H9 (cell line): ENCODE results near the gene PSMD8. TPM values are rescaled to one million over a fixed set of nuclear protein-coding genes. Genes with fewer than 3 reads are reported as not detected.

ENCODE experiments used
- DNase-seq: peaks from one replicate; pipeline ENCODE4 v3.0.0-alpha.2; 2017
- H2AFZ ChIP-seq: one replicate; pipeline ENCODE4 v1.6.1; 2013; ENCODE audit warnings: mild to moderate bottlenecking, low read length, control low read depth, moderate library complexity
- H2AK5ac ChIP-seq: 2 replicates; pipeline ENCODE4 v1.6.1; 2013; ENCODE audit warnings: low read length, control low read depth, mixed read lengths; ENCODE audit not compliant: insufficient read length
- H2BK120ac ChIP-seq: one replicate; pipeline ENCODE4 v1.6.1; 2013; ENCODE audit warnings: low read depth, mild to moderate bottlenecking, low read length, control low read depth, inconsistent platforms; ENCODE audit not compliant: poor library complexity, severe bottlenecking
- H2BK12ac ChIP-seq: 2 replicates; pipeline ENCODE4 v1.6.1; 2013; ENCODE audit warnings: low read length, control low read depth, mixed read lengths, low read depth; ENCODE audit not compliant: insufficient read length
- H2BK15ac ChIP-seq: 2 replicates; pipeline ENCODE4 v1.6.1; 2013; ENCODE audit warnings: low read depth, low read length, control low read depth
- H2BK20ac ChIP-seq: one replicate; pipeline ENCODE4 v1.6.1; 2013; ENCODE audit warnings: low read depth, mild to moderate bottlenecking, low read length, control low read depth, inconsistent platforms; ENCODE audit not compliant: poor library complexity, severe bottlenecking
- H2BK5ac ChIP-seq: 2 replicates; pipeline ENCODE4 v1.6.1; 2013; ENCODE audit warnings: low read length, control low read depth, mixed read lengths; ENCODE audit not compliant: insufficient read length
- H3K14ac ChIP-seq: 2 replicates; pipeline ENCODE4 v1.6.1; 2013; ENCODE audit warnings: low read length, control low read depth; ENCODE audit not compliant: insufficient read depth
- H3K18ac ChIP-seq: 2 replicates; pipeline ENCODE4 v1.6.1; 2013; ENCODE audit warnings: low read depth, mild to moderate bottlenecking, mixed read lengths, low read length, control low read depth; ENCODE audit not compliant: insufficient read length
- H3K23ac ChIP-seq: 2 replicates; pipeline ENCODE4 v1.6.1; 2013; ENCODE audit warnings: low read length, control low read depth, mixed read lengths, low read depth; ENCODE audit not compliant: insufficient read length
- H3K23me2 ChIP-seq: 2 replicates; pipeline ENCODE4 v1.6.1; 2013; ENCODE audit warnings: low read depth, mild to moderate bottlenecking, mixed read lengths, low read length, control low read depth; ENCODE audit not compliant: insufficient read length, poor library complexity, severe bottlenecking
- H3K27ac ChIP-seq: 2 replicates; pipeline ENCODE4 v1.5.1; 2013; ENCODE audit warnings: low read length, control low read depth, mixed read lengths, low read depth; ENCODE audit not compliant: insufficient read length
- H3K27me3 ChIP-seq: 2 replicates; pipeline ENCODE4 v1.6.1; 2013; ENCODE audit warnings: low read length, control low read depth, inconsistent platforms; ENCODE audit not compliant: insufficient read depth
- H3K4ac ChIP-seq: 2 replicates; pipeline ENCODE4 v1.6.1; 2013; ENCODE audit warnings: low read depth, mild to moderate bottlenecking, control low read depth, inconsistent platforms, low read length, moderate library complexity
- H3K4me1 ChIP-seq: 2 replicates; pipeline ENCODE4 v1.6.1; 2013; ENCODE audit warnings: low read length, control low read depth, inconsistent platforms; ENCODE audit not compliant: insufficient read depth
- H3K4me2 ChIP-seq: 2 replicates; pipeline ENCODE4 v1.6.1; 2013; ENCODE audit warnings: low read length, control low read depth, mixed read lengths; ENCODE audit not compliant: insufficient read length, insufficient read depth
- H3K56ac ChIP-seq: 2 replicates; pipeline ENCODE4 v1.6.1; 2013; ENCODE audit warnings: low read depth, mild to moderate bottlenecking, mixed read lengths, low read length, control low read depth; ENCODE audit not compliant: insufficient read length
- H3K79me1 ChIP-seq: 2 replicates; pipeline ENCODE4 v1.6.1; 2013; ENCODE audit warnings: low read depth, mild to moderate bottlenecking, moderate library complexity, low read length, control low read depth, inconsistent platforms; ENCODE audit not compliant: insufficient read depth, poor library complexity, severe bottlenecking
- H3K79me2 ChIP-seq: 2 replicates; pipeline ENCODE4 v1.6.1; 2013; ENCODE audit warnings: low read length, control low read depth, inconsistent platforms; ENCODE audit not compliant: insufficient read depth
- H3K9ac ChIP-seq: 2 replicates; pipeline ENCODE4 v1.6.1; 2013; ENCODE audit warnings: low read length, control low read depth, mixed read lengths; ENCODE audit not compliant: insufficient read length; ENCODE audit errors: extremely low read depth
- H3K9me3 ChIP-seq: one replicate; pipeline ENCODE4 v1.6.1; 2013; ENCODE audit warnings: low read depth, low read length, inconsistent platforms; ENCODE audit not compliant: control insufficient read depth
- H3T11ph ChIP-seq: one replicate; pipeline ENCODE4 v1.6.1; 2013; ENCODE audit warnings: mild to moderate bottlenecking, low read length, control low read depth, inconsistent platforms
- H4K20me1 ChIP-seq: one replicate; pipeline ENCODE4 v1.6.1; 2013; ENCODE audit not compliant: control insufficient read depth, insufficient read length, insufficient read depth
- H4K5ac ChIP-seq: 2 replicates; pipeline ENCODE4 v1.6.1; 2013; ENCODE audit warnings: low read depth, mild to moderate bottlenecking, mixed read lengths, low read length, control low read depth; ENCODE audit not compliant: insufficient read length
- H4K8ac ChIP-seq: replicated peaks from 2 replicates; pipeline ENCODE4 v1.6.1; 2013; ENCODE audit warnings: low read length, control low read depth, mixed read lengths, low read depth; ENCODE audit not compliant: insufficient read length
- H4K91ac ChIP-seq: 2 replicates; pipeline ENCODE4 v1.6.1; 2013; ENCODE audit warnings: low read depth, mild to moderate bottlenecking, moderate library complexity, mixed read lengths, low read length, control low read depth; ENCODE audit not compliant: insufficient read length
- H3K27ac Mint-ChIP-seq, 3 experiments: 2 replicates in 2 of 3; 3 replicates in 1 of 3; pipeline ENCODE4 v1.8.0; 2020 to 2021; ENCODE audit warnings: mixed read lengths in 3 of 3, mild to moderate bottlenecking in 1 of 3, moderate library complexity in 1 of 3
- H3K27me3 Mint-ChIP-seq: 2 replicates; pipeline ENCODE4 v1.8.0; 2021; ENCODE audit warnings: low read depth, mild to moderate bottlenecking, moderate library complexity, mixed read lengths
- H3K36me3 Mint-ChIP-seq, 3 experiments: 2 replicates in 2 of 3; 3 replicates in 1 of 3; pipeline ENCODE4 v1.8.0; 2020 to 2021; ENCODE audit warnings: low read depth in 3 of 3, mixed read lengths in 3 of 3; ENCODE audit not compliant: insufficient read depth in 1 of 3
- H3K4me1 Mint-ChIP-seq, 2 experiments: 2 replicates each; pipeline ENCODE4 v1.8.0; 2020; ENCODE audit warnings: mixed read lengths in 2 of 2
- H3K4me3 Mint-ChIP-seq, 2 experiments: 2 replicates in 1 of 2; 3 replicates in 1 of 2; pipeline ENCODE4 v1.8.0; 2020 to 2021; ENCODE audit warnings: mild to moderate bottlenecking in 2 of 2, mixed read lengths in 2 of 2, moderate library complexity in 1 of 2
- H3K9me3 Mint-ChIP-seq, 2 experiments: 2 replicates in 1 of 2; 3 replicates in 1 of 2; pipeline ENCODE4 v1.8.0; 2020; ENCODE audit warnings: mild to moderate bottlenecking in 2 of 2, mixed read lengths in 2 of 2, moderate library complexity in 1 of 2
- WGBS: extraction: QIAGEN DNeasy Blood & Tissue Kit; methylation state at CpG from one replicate; pipeline ENCODE4 v1.1.7; 2013; ENCODE audit warnings: missing lambda C conversion rate, low lambda C conversion rate, mixed read lengths; ENCODE audit not compliant: insufficient read length; ENCODE audit errors: extremely low coverage; 5-methylcytosine and 5-hydroxymethylcytosine counted together
- total RNA-seq: library from RNA; stranded (reverse); gene quantifications from 2 replicates; pipeline ENCODE4 v1.2.1, GENCODE V29; 2021
- TF ChIP-seq, protein P1 (sequence below): fragments of 200-600 bp; sonication (generic); conservative IDR thresholded peaks from 3 replicates; pipeline ENCODE4 v1.8.0; 2021; ENCODE audit warnings: antibody characterized with exemption, mild to moderate bottlenecking

Gene PSMD8
- total RNA-seq, 1 experiment from 2014 or later, result 189 TPM

DNA sequence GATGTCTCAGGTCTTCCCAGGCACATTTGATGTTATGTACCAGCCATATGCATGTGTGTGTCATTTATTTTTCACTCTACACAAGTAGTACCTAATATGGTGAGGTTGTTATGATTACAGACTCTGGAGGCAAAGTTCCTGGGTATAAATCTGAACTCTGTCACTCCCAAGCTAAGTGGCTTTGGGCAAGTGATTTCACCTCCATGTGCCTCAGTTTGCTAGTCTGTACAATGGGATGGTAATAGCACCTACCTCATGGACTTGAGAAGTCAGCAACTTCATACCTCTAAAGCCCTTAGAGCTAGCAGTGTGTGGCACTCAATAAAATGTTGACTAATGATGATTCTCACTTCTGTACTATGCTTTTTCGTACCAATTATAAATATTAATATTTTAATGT lies 42.6 kb upstream of the PSMD8 start:
- no CpG with 5 or more reads among the region's 1 CpG for WGBS
- H4K5ac ChIP-seq, result no peak overlapping the region
- H3K36me3 Mint-ChIP-seq, result peaks cover 4 to 10% (median 8%) of the 10 kb centered on the region in 3 experiments; a peak in 5 of 7 replicates

More for the DNA sequence above, 42.6 kb upstream of the PSMD8 start:
- Histone ChIP-seq H3K23me2 (peaks cover 7% of the 10 kb centered on the region), H3K9ac (no peak overlapping the region), H3K79me2 (no peaks in the 10 kb centered on the region), H2AK5ac (no peak overlapping the region), H3K23ac (no peak overlapping the region), H3K4me2 (no peak overlapping the region), H2AFZ (no peak overlapping the region), H2BK15ac (no peak overlapping the region), H4K91ac (no peak overlapping the region), H4K8ac (no peak overlapping the region), H3K18ac (no peak overlapping the region), H4K20me1 (no peaks in the 10 kb centered on the region), H2BK5ac (no peak overlapping the region), H3T11ph (no peak overlapping the region), H3K27me3 (no peaks in the 10 kb centered on the region), H3K79me1 (no peaks in the 10 kb centered on the region), H3K27ac (no peak overlapping the region), H2BK20ac (no peak overlapping the region), H3K56ac (no peak overlapping the region), H2BK120ac (no peak overlapping the region), H2BK12ac (no peak overlapping the region), H3K4ac (no peak overlapping the region), H3K4me1 (no peaks in the 10 kb centered on the region), H3K9me3 (no peaks in the 10 kb centered on the region), H3K14ac (no peak overlapping the region)
- no peak overlapping the region for H3K27ac Mint-ChIP-seq
- H3K4me1 Mint-ChIP-seq, result no peaks in the 10 kb centered on the region
- H3K27me3 Mint-ChIP-seq, result no peaks in the 10 kb centered on the region; the same call in none of the 2 replicates
- no peaks in the 10 kb centered on the region for H3K9me3 Mint-ChIP-seq
- H3K4me3 Mint-ChIP-seq, result no peak overlapping the region
- TF ChIP-seq, protein P1, sequence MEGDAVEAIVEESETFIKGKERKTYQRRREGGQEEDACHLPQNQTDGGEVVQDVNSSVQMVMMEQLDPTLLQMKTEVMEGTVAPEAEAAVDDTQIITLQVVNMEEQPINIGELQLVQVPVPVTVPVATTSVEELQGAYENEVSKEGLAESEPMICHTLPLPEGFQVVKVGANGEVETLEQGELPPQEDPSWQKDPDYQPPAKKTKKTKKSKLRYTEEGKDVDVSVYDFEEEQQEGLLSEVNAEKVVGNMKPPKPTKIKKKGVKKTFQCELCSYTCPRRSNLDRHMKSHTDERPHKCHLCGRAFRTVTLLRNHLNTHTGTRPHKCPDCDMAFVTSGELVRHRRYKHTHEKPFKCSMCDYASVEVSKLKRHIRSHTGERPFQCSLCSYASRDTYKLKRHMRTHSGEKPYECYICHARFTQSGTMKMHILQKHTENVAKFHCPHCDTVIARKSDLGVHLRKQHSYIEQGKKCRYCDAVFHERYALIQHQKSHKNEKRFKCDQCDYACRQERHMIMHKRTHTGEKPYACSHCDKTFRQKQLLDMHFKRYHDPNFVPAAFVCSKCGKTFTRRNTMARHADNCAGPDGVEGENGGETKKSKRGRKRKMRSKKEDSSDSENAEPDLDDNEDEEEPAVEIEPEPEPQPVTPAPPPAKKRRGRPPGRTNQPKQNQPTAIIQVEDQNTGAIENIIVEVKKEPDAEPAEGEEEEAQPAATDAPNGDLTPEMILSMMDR, result no peak
- no peak for DNase-seq
